RKO (cell line): ENCODE results near the gene STX7.

Experiments
- DNase-seq: peaks from one replicate; pipeline ENCODE4 v3.0.0-alpha.2; 2016; ENCODE audit warnings: low spot score

The STX7 gene

GRCh38 chr6:132476688-132477087 lies 36.2 kb downstream of the STX7 start:
- DNase-seq, result no peak

GRCh38 chr6:132475925-132476324 lies 37.0 kb downstream of the STX7 start:
- DNase-seq, result no peak

GRCh38 chr6:132471787-132472186 lies 41.1 kb downstream of the STX7 start:
- no peak for DNase-seq

- no peak for DNase-seq
These were observed 46.0 kb downstream of the STX7 start for GRCh38 chr6:132466952-132467351.

- DNase-seq, result no peak
These were observed 47.1 kb downstream of the STX7 start for GRCh38 chr6:132465530-132466485.

- no peak for DNase-seq
These were observed 48.2 kb downstream of the STX7 start for GRCh38 chr6:132464538-132465256.

- DNase-seq, result no peak
These were observed 51.0 kb downstream of the STX7 start for GRCh38 chr6:132461958-132462357.

- no peak for DNase-seq
These were observed 53.3 kb downstream of the STX7 start for GRCh38 chr6:132459605-132459952.

- no peak for DNase-seq
These were observed 53.9 kb downstream of the STX7 start for GRCh38 chr6:132458887-132459604.

- no peak for DNase-seq
These were observed 56.2 kb downstream of the STX7 start for GRCh38 chr6:132456700-132457143.

GRCh38 chr6:132446855-132447241 lies 66.1 kb downstream of the STX7 start:
- DNase-seq, result no peak

- no peak for DNase-seq
These were observed 66.6 kb downstream of the STX7 start for GRCh38 chr6:132446141-132446854.

- peak; percentile 64 for DNase-seq
These were observed 67.5 kb downstream of the STX7 start for GRCh38 chr6:132445201-132445951.

GRCh38 chr6:132443206-132443605 lies 69.7 kb downstream of the STX7 start:
- DNase-seq, result no peak

- no peak for DNase-seq
These were observed 82.8 kb downstream of the STX7 start for GRCh38 chr6:132430110-132430509.

- no peak for DNase-seq
These were observed 87.7 kb downstream of the STX7 start for GRCh38 chr6:132425176-132425575.

- no peak for DNase-seq
These were observed 89.1 kb downstream of the STX7 start for GRCh38 chr6:132423839-132424238.

- no peak for DNase-seq
These were observed 94.5 kb downstream of the STX7 start for GRCh38 chr6:132418235-132418965.

GRCh38 chr6:132414761-132415160 lies 98.2 kb downstream of the STX7 start:
- no peak for DNase-seq

GRCh38 chr6:132414322-132414721 lies 98.6 kb downstream of the STX7 start:
- no peak for DNase-seq

GRCh38 chr6:132413499-132413802 lies 99.5 kb downstream of the STX7 start:
- DNase-seq, result no peak
